DOHH2 (cell line): ENCODE results near the gene IPO5.

Source experiments
- H3F3A ChIP-seq: fragments of 200-600 bp; sonication (generic), shearing (Covaris generic); 2 replicates; pipeline ENCODE4 v1.6.0; 2016; ENCODE audit warnings: antibody characterized with exemption, mild to moderate bottlenecking; ENCODE audit not compliant: control insufficient read depth, insufficient read depth
- H3K27ac ChIP-seq: fragments of 200-600 bp; sonication (generic); 2 replicates; pipeline ENCODE4 v1.5.1; 2014; ENCODE audit warnings: low read depth, mild to moderate bottlenecking, low read length, moderate library complexity
- H3K27me3 ChIP-seq: fragments of 200-600 bp; sonication (generic); 2 replicates; pipeline ENCODE4 v1.6.1; 2014; ENCODE audit warnings: mild to moderate bottlenecking, low read length, mixed read lengths; ENCODE audit not compliant: control insufficient read depth
- H3K36me3 ChIP-seq: fragments of 200-600 bp; sonication (generic); 2 replicates; pipeline ENCODE4 v1.6.1; 2014; ENCODE audit warnings: mild to moderate bottlenecking, low read length, moderate library complexity, mixed read lengths; ENCODE audit not compliant: control insufficient read depth
- H3K4me1 ChIP-seq: fragments of 200-600 bp; sonication (generic); 2 replicates; pipeline ENCODE4 v1.6.1; 2014; ENCODE audit warnings: mild to moderate bottlenecking, low read length, mixed read lengths; ENCODE audit not compliant: control insufficient read depth
- H3K4me2 ChIP-seq: fragments of 200-600 bp; sonication (generic); 2 replicates; pipeline ENCODE4 v1.6.0; 2014; ENCODE audit warnings: mild to moderate bottlenecking, low read length, moderate library complexity
- H3K4me3 ChIP-seq: fragments of 200-600 bp; sonication (generic); 2 replicates; pipeline ENCODE4 v1.5.1; 2014; ENCODE audit warnings: mild to moderate bottlenecking, low read length, mixed read lengths
- H3K79me2 ChIP-seq: fragments of 200-600 bp; sonication (generic); 2 replicates; pipeline ENCODE4 v1.6.1; 2014; ENCODE audit warnings: mild to moderate bottlenecking, low read length, mixed read lengths; ENCODE audit not compliant: control insufficient read depth
- H3K9me2 ChIP-seq: fragments of 200-600 bp; sonication (generic); replicated peaks from 2 replicates; pipeline ENCODE4 v1.6.1; 2014; ENCODE audit warnings: mild to moderate bottlenecking, low read length, mixed read lengths; ENCODE audit not compliant: control insufficient read depth
- H3K9me3 ChIP-seq: fragments of 200-600 bp; sonication (generic); 2 replicates; pipeline ENCODE4 v1.6.1; 2014; ENCODE audit warnings: antibody characterized with exemption, low read length, mixed read lengths; ENCODE audit not compliant: control insufficient read depth, insufficient read depth
- H4K20me1 ChIP-seq: fragments of 200-600 bp; sonication (generic); 2 replicates; pipeline ENCODE4 v1.6.0; 2014; ENCODE audit warnings: low read depth, mild to moderate bottlenecking, antibody characterized with exemption, low read length, moderate library complexity; ENCODE audit not compliant: control insufficient read depth, insufficient read depth
- CTCF ChIP-seq: fragments of 200-600 bp; sonication (generic); IDR thresholded peaks from one replicate; pipeline ENCODE4 v1.5.1; 2014; ENCODE audit warnings: antibody characterized with exemption, mild to moderate bottlenecking, low read depth, low read length; ENCODE audit not compliant: poor library complexity, severe bottlenecking
- EZH2phosphoT487 ChIP-seq: fragments of 200-600 bp; sonication (generic); IDR thresholded peaks from 2 replicates; pipeline ENCODE4 v1.6.1; 2017; ENCODE audit warnings: borderline replicate concordance, mild to moderate bottlenecking, antibody characterized with exemption, low read length, moderate library complexity, mixed read lengths

Gene IPO5

GRCh38 chr13:97978651-97979050 is 25.2 kb downstream of the IPO5 start:
- TF ChIP-seq EZH2phosphoT487 (no peak), CTCF (no peak)
- peaks cover 61% of the 10 kb centered on the region for H3K36me3 ChIP-seq
- H3K27ac ChIP-seq = no peak overlapping the region
- peaks cover 72% of the 10 kb centered on the region for H3K79me2 ChIP-seq
- H3K27me3 ChIP-seq = no peaks in the 10 kb centered on the region
- no peaks in the 10 kb centered on the region for H3K9me2 ChIP-seq
- H3K9me3 ChIP-seq = no peaks in the 10 kb centered on the region
- H4K20me1 ChIP-seq = peaks cover 27% of the 10 kb centered on the region
- peak overlapping the region; percentile 82 for H3K4me3 ChIP-seq
- H3F3A ChIP-seq = peaks cover 3% of the 10 kb centered on the region
- H3K4me1 ChIP-seq = peaks cover 43% of the 10 kb centered on the region
- peak overlapping the region; percentile 71 for H3K4me2 ChIP-seq

- no peaks in the 10 kb centered on the region for H3K9me3 ChIP-seq
- peaks cover 73% of the 10 kb centered on the region for H3K79me2 ChIP-seq
- H3K4me3 ChIP-seq = peak overlapping the region; percentile 82
- H3K4me2 ChIP-seq = peak overlapping the region; percentile 71
- peaks cover 27% of the 10 kb centered on the region for H4K20me1 ChIP-seq
- peaks cover 3% of the 10 kb centered on the region for H3F3A ChIP-seq
- no peaks in the 10 kb centered on the region for H3K9me2 ChIP-seq
- H3K27ac ChIP-seq = no peak overlapping the region
- no peaks in the 10 kb centered on the region for H3K27me3 ChIP-seq
- H3K4me1 ChIP-seq = peaks cover 43% of the 10 kb centered on the region
- TF ChIP-seq CTCF (no peak), EZH2phosphoT487 (no peak)
- peaks cover 62% of the 10 kb centered on the region for H3K36me3 ChIP-seq
These were observed 25.6 kb downstream of the IPO5 start for GRCh38 chr13:97979051-97979450.

GRCh38 chr13:97979556-97979955 is 26.1 kb downstream of the IPO5 start:
- Histone ChIP-seq H3K79me2 (peaks cover 76% of the 10 kb centered on the region), H3F3A (peaks cover 3% of the 10 kb centered on the region), H3K9me3 (no peaks in the 10 kb centered on the region), H4K20me1 (peaks cover 27% of the 10 kb centered on the region), H3K27ac (no peak overlapping the region), H3K36me3 (peaks cover 67% of the 10 kb centered on the region), H3K4me2 (peak overlapping the region; percentile 30), H3K27me3 (no peaks in the 10 kb centered on the region), H3K9me2 (no peaks in the 10 kb centered on the region), H3K4me3 (peak overlapping the region; percentile 6), H3K4me1 (peaks cover 43% of the 10 kb centered on the region)
- TF ChIP-seq CTCF = no peak
- TF ChIP-seq EZH2phosphoT487 = no peak

- Histone ChIP-seq H3K4me3 (no peak overlapping the region), H3K4me1 (peaks cover 57% of the 10 kb centered on the region), H3K36me3 (peaks cover 90% of the 10 kb centered on the region), H3K79me2 (peaks cover 82% of the 10 kb centered on the region), H3K9me2 (no peaks in the 10 kb centered on the region), H3K9me3 (no peaks in the 10 kb centered on the region), H3K27ac (no peak overlapping the region), H3K4me2 (no peak overlapping the region), H4K20me1 (peaks cover 30% of the 10 kb centered on the region), H3F3A (peaks cover 3% of the 10 kb centered on the region), H3K27me3 (no peaks in the 10 kb centered on the region)
- no peak for TF ChIP-seq EZH2phosphoT487
- no peak for TF ChIP-seq CTCF
These were observed 28.8 kb downstream of the IPO5 start for GRCh38 chr13:97982286-97982685.
